SK-N-SH treated with all-trans-retinoic acid at 6 μM for 48 hours (cell line): ENCODE measurements around the gene ITIH2.
A peak's percentile ranks its signal among the peaks of the same experiment; 100 is the strongest.

Experiments used
- ATAC-seq: fragments of 200-7000 bp; cut with Tn5 transposase; 3 replicates; pipeline ENCODE4 v1.9.1; 2020; ENCODE audit warnings: mild to moderate bottlenecking, moderate library complexity
- ARNTL ChIP-seq: fragments of 450-650 bp; formaldehyde crosslinking; IDR thresholded peaks from 2 replicates; pipeline ENCODE4 v1.5.0; 2020; ENCODE audit warnings: low read depth, mild to moderate bottlenecking, moderate library complexity, borderline replicate concordance
- BACH2 ChIP-seq: fragments of 250-450 bp; sonication (Bioruptor Pico); IDR thresholded peaks from 2 replicates; pipeline ENCODE4 v1.9.0; 2021; ENCODE audit warnings: mild to moderate bottlenecking, borderline replicate concordance
- CSDC2 ChIP-seq: fragments of 250-450 bp; sonication (Bioruptor Pico); IDR thresholded peaks from 2 replicates; pipeline ENCODE4 v1.5.0; 2020; ENCODE audit warnings: mild to moderate bottlenecking, moderate library complexity
- ESRRG ChIP-seq: fragments of 250-450 bp; sonication (Bioruptor Pico); IDR thresholded peaks from 2 replicates; pipeline ENCODE4 v1.6.1; 2021; ENCODE audit warnings: mild to moderate bottlenecking
- GLIS3 ChIP-seq: fragments of 250-450 bp; sonication (Bioruptor Pico); IDR thresholded peaks from 2 replicates; pipeline ENCODE4 v1.5.0; 2020; ENCODE audit warnings: mild to moderate bottlenecking, moderate library complexity
- ISL1 ChIP-seq: fragments of 250-450 bp; sonication (Bioruptor Pico); IDR thresholded peaks from 2 replicates; pipeline ENCODE4 v2.1.2; 2022; ENCODE audit warnings: mild to moderate bottlenecking, moderate library complexity
- OSR1 ChIP-seq: fragments of 250-450 bp; sonication (Bioruptor Pico); IDR thresholded peaks from 2 replicates; pipeline ENCODE4 v1.8.0; 2022; ENCODE audit warnings: moderate library complexity, mild to moderate bottlenecking, inconsistent platforms
- PPARA ChIP-seq: fragments of 250-450 bp; sonication (Bioruptor Pico); IDR thresholded peaks from 2 replicates; pipeline ENCODE4 v1.5.0; 2020; ENCODE audit warnings: mild to moderate bottlenecking, borderline replicate concordance
- RARB ChIP-seq: fragments of 250-450 bp; sonication (Bioruptor Pico); IDR thresholded peaks from 2 replicates; pipeline ENCODE4 v1.8.0; 2021; ENCODE audit warnings: mild to moderate bottlenecking, moderate library complexity
- TCF4 ChIP-seq: fragments of 250-450 bp; sonication (Bioruptor Pico); IDR thresholded peaks from 2 replicates; pipeline ENCODE4 v1.8.0; 2021; ENCODE audit warnings: mild to moderate bottlenecking, moderate library complexity, borderline replicate concordance
- ZC3H10 ChIP-seq: fragments of 250-450 bp; sonication (Bioruptor Pico); IDR thresholded peaks from 2 replicates; pipeline ENCODE4 v1.5.1; 2021; ENCODE audit warnings: mild to moderate bottlenecking, moderate library complexity
- ZFP3 ChIP-seq: fragments of 250-450 bp; sonication (Bioruptor Pico); IDR thresholded peaks from 2 replicates; pipeline ENCODE4 v1.5.0; 2020; ENCODE audit warnings: mild to moderate bottlenecking, moderate library complexity
- ZFP30 ChIP-seq: fragments of 450-650 bp; formaldehyde crosslinking; IDR thresholded peaks from 2 replicates; pipeline ENCODE4 v1.5.0; 2022; ENCODE audit warnings: mild to moderate bottlenecking, moderate library complexity
- ZNF565 ChIP-seq: fragments of 450-650 bp; formaldehyde crosslinking; conservative IDR thresholded peaks from 2 replicates; pipeline ENCODE4 v1.5.0; 2020; ENCODE audit warnings: low read depth, mild to moderate bottlenecking, moderate library complexity
- ZNF70 ChIP-seq: fragments of 450-650 bp; formaldehyde crosslinking; IDR thresholded peaks from 2 replicates; pipeline ENCODE4 v1.5.0; 2020; ENCODE audit warnings: mild to moderate bottlenecking, moderate library complexity
- ZNF8 ChIP-seq: fragments of 450-650 bp; formaldehyde crosslinking; IDR thresholded peaks from 2 replicates; pipeline ENCODE4 v1.5.0; 2020; ENCODE audit warnings: mild to moderate bottlenecking, moderate library complexity
- TF ChIP-seq, protein P1 (sequence below): fragments of 250-450 bp; sonication (Bioruptor Pico); IDR thresholded peaks from 2 replicates; pipeline ENCODE4 v1.5.1; 2020; ENCODE audit warnings: low read depth, mild to moderate bottlenecking, moderate library complexity
- TF ChIP-seq, protein P2 (sequence below): fragments of 250-450 bp; sonication (Bioruptor Pico); IDR thresholded peaks from 2 replicates; pipeline ENCODE4 v1.5.0; 2020; ENCODE audit warnings: mild to moderate bottlenecking, moderate library complexity
- TF ChIP-seq, protein P3 (sequence below): fragments of 250-450 bp; sonication (Bioruptor Pico); IDR thresholded peaks from 2 replicates; pipeline ENCODE4 v1.8.0; 2020; ENCODE audit warnings: mild to moderate bottlenecking, moderate library complexity, borderline replicate concordance
- TF ChIP-seq, protein P4 (sequence below): fragments of 250-450 bp; sonication (Bioruptor Pico); IDR thresholded peaks from 2 replicates; pipeline ENCODE4 v1.8.0; 2021; ENCODE audit warnings: low read depth, mild to moderate bottlenecking, moderate library complexity, borderline replicate concordance
- TF ChIP-seq, protein P5 (sequence below): fragments of 250-450 bp; sonication (Bioruptor Pico); IDR thresholded peaks from 2 replicates; pipeline ENCODE4 v1.5.1; 2021; ENCODE audit warnings: mild to moderate bottlenecking, moderate library complexity

ITIH2 gene

DNA sequence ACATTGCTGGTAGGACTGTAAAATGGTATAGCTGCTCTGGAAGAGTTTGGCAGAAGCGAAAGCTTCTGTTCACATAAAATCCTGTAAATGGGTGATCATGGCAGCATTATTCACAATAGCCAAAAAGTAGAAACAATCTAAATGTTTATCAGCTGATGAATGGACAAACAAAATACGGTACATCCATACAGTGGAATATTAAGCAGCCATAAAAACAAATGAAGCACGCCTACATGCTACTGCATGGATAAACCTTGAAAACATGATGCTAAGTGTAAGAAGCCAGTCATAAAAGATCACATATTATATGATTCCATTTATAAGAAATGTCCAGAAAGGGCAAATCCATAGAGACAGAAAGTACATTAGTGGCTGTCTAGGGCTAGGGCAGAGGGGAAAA, 52.0 kb downstream of the ITIH2 start:
- peak; percentile 92 for TF ChIP-seq ZNF8 (CRISPR knock-in tag)
- no peak for TF ChIP-seq CSDC2 (CRISPR knock-in tag)
- ATAC-seq = no peak

DNA sequence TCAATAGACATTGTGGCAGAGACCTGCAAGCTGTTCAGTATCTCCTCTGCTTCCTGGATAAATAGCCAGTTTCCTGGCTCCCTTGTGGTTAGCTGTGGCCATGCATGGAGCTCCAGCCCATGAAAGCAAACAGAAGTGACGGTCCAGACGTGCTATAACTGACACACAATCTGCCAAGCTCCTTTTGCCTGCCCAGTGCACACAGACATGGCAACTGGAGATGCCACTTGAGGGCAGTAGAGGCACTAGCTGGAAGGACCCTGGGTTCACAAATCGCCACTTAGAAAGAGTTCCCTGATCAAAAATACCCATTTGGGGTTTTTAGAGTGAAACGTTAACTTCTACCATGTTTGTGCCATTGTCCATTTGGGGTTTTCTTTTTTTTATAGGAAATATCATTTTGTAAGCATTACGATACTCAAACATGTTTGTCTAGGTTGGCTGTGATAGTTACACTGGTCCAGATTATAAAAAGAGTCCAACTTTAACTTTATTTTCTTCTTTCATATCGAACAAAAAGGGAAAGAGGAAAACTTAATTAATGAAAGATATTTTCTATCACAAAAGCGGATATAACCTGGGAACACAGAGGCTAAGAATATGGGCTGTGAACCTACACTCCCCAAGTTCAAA, 53.4 kb downstream of the ITIH2 start:
- ATAC-seq = peak; percentile 78
- no peak for TF ChIP-seq ZFP3 (CRISPR knock-in tag)
- TF ChIP-seq GLIS3 (CRISPR knock-in tag) = no peak
- TF ChIP-seq PPARA (CRISPR knock-in tag) = no peak
- TF ChIP-seq, protein P1, sequence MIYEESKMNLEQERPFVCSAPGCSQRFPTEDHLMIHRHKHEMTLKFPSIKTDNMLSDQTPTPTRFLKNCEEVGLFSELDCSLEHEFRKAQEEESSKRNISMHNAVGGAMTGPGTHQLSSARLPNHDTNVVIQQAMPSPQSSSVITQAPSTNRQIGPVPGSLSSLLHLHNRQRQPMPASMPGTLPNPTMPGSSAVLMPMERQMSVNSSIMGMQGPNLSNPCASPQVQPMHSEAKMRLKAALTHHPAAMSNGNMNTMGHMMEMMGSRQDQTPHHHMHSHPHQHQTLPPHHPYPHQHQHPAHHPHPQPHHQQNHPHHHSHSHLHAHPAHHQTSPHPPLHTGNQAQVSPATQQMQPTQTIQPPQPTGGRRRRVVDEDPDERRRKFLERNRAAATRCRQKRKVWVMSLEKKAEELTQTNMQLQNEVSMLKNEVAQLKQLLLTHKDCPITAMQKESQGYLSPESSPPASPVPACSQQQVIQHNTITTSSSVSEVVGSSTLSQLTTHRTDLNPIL (CRISPR knock-in tag) = no peak
- no peak for TF ChIP-seq OSR1 (CRISPR knock-in tag)
- TF ChIP-seq ISL1 (CRISPR knock-in tag) = no peak
- no peak for TF ChIP-seq ARNTL (CRISPR knock-in tag)
- TF ChIP-seq, protein P2, sequence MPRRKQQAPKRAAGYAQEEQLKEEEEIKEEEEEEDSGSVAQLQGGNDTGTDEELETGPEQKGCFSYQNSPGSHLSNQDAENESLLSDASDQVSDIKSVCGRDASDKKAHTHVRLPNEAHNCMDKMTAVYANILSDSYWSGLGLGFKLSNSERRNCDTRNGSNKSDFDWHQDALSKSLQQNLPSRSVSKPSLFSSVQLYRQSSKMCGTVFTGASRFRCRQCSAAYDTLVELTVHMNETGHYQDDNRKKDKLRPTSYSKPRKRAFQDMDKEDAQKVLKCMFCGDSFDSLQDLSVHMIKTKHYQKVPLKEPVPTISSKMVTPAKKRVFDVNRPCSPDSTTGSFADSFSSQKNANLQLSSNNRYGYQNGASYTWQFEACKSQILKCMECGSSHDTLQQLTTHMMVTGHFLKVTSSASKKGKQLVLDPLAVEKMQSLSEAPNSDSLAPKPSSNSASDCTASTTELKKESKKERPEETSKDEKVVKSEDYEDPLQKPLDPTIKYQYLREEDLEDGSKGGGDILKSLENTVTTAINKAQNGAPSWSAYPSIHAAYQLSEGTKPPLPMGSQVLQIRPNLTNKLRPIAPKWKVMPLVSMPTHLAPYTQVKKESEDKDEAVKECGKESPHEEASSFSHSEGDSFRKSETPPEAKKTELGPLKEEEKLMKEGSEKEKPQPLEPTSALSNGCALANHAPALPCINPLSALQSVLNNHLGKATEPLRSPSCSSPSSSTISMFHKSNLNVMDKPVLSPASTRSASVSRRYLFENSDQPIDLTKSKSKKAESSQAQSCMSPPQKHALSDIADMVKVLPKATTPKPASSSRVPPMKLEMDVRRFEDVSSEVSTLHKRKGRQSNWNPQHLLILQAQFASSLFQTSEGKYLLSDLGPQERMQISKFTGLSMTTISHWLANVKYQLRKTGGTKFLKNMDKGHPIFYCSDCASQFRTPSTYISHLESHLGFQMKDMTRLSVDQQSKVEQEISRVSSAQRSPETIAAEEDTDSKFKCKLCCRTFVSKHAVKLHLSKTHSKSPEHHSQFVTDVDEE (CRISPR knock-in tag) = no peak
- TF ChIP-seq ZNF565 = no peak
- no peak for TF ChIP-seq BACH2
- TF ChIP-seq ZFP30 (CRISPR knock-in tag) = no peak
- no peak for TF ChIP-seq TCF4
- TF ChIP-seq, protein P3, sequence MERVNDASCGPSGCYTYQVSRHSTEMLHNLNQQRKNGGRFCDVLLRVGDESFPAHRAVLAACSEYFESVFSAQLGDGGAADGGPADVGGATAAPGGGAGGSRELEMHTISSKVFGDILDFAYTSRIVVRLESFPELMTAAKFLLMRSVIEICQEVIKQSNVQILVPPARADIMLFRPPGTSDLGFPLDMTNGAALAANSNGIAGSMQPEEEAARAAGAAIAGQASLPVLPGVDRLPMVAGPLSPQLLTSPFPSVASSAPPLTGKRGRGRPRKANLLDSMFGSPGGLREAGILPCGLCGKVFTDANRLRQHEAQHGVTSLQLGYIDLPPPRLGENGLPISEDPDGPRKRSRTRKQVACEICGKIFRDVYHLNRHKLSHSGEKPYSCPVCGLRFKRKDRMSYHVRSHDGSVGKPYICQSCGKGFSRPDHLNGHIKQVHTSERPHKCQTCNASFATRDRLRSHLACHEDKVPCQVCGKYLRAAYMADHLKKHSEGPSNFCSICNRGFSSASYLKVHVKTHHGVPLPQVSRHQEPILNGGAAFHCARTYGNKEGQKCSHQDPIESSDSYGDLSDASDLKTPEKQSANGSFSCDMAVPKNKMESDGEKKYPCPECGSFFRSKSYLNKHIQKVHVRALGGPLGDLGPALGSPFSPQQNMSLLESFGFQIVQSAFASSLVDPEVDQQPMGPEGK (CRISPR knock-in tag) = no peak

DNA sequence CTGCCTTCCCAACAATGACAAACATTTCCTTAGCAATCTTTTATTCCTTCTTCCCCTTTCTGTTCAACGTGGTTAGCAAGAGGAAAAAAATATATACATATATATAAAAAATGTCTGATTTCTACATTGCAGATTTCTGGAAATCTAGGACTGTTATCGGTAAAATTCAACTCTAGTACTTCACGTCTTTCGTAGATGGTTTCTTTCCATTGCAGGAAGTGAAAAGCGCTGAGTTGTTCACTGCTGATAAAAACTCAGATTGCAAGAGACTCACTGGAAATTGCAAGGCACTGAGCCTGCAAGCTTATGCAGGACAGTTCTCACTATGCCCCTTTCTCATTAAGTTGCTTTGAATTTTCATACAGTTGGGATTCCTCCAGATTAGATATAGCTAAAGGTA, 60.8 kb downstream of the ITIH2 start:
- TF ChIP-seq ZFP30 (CRISPR knock-in tag) (no peak), OSR1 (CRISPR knock-in tag) (no peak), ARNTL (CRISPR knock-in tag) (no peak), CSDC2 (CRISPR knock-in tag) (no peak), GLIS3 (CRISPR knock-in tag) (no peak), ZNF8 (CRISPR knock-in tag) (no peak), ZFP3 (CRISPR knock-in tag) (no peak), PPARA (CRISPR knock-in tag) (no peak), BACH2 (no peak), ZC3H10 (CRISPR knock-in tag) (no peak), ZNF565 (no peak), RARB (no peak), ESRRG (CRISPR knock-in tag) (no peak), TCF4 (no peak), ZNF70 (no peak)
- TF ChIP-seq, protein P2 (CRISPR knock-in tag) = no peak
- TF ChIP-seq, protein P4, sequence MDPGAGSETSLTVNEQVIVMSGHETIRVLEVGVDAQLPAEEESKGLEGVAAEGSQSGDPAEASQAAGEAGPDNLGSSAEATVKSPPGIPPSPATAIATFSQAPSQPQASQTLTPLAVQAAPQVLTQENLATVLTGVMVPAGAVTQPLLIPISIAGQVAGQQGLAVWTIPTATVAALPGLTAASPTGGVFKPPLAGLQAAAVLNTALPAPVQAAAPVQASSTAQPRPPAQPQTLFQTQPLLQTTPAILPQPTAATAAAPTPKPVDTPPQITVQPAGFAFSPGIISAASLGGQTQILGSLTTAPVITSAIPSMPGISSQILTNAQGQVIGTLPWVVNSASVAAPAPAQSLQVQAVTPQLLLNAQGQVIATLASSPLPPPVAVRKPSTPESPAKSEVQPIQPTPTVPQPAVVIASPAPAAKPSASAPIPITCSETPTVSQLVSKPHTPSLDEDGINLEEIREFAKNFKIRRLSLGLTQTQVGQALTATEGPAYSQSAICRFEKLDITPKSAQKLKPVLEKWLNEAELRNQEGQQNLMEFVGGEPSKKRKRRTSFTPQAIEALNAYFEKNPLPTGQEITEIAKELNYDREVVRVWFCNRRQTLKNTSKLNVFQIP (CRISPR knock-in tag) = no peak
- TF ChIP-seq, protein P1 (CRISPR knock-in tag) = no peak
- TF ChIP-seq, protein P3 (CRISPR knock-in tag) = no peak
- TF ChIP-seq, protein P5, sequence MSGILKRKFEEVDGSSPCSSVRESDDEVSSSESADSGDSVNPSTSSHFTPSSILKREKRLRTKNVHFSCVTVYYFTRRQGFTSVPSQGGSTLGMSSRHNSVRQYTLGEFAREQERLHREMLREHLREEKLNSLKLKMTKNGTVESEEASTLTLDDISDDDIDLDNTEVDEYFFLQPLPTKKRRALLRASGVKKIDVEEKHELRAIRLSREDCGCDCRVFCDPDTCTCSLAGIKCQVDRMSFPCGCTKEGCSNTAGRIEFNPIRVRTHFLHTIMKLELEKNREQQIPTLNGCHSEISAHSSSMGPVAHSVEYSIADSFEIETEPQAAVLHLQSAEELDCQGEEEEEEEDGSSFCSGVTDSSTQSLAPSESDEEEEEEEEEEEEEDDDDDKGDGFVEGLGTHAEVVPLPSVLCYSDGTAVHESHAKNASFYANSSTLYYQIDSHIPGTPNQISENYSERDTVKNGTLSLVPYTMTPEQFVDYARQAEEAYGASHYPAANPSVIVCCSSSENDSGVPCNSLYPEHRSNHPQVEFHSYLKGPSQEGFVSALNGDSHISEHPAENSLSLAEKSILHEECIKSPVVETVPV (CRISPR knock-in tag) = no peak
- ATAC-seq = no peak
